Measurements from ENCODE around the gene ZNF630.
"Not testable (repeated sequence)": the region's sequence is repeated elsewhere in the genome, so short reads cannot be mapped to it uniquely, and the experiment has no call there.

The ZNF630 gene

DNA sequence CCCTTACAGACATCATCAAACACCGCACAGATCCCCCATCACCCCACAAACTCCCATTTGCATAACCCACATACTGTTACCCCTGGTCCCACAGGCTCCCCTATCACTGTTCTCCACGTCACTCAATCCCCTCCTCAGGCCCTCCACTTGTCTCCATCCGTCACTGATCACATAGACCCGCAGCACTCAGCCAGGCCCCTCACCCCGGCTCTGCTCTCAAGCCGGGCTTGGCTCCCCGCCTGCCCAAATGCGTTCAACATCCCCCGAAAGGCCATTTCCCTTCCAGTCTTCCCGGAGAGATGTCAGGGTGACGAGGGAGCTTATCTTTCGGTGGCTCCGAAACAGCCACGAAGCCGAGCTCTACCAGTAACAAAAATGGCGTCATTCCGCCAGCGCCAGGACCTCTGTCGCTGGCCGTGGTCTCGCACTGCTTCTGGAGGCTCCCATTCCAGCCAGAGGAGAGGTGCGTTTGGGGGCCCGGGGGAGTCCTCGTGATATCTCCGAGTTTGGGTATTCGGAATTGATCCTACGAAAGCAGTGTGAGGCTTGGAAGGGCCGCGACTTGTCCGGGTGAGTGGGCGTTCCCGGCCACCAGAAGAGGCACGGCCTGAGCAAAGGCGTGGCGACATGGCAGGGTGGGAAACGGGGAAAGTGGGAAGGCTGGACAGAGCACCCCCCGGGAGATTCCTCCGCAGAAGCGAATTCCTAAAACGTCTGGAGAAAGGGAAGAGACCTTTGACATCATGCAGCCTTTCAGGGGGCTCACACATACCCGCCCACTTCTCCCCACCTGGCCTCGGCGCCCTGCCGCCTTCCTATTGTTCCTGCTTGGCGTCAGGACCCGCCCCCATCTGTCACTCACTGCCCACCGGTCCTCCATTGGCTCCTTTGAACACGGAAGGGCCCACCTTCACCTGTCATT lies at the start of gene ZNF630:
ZNF630 (minus strand) TSS at position 577 of the 922 bp plus-strand sequence. CDS start 4,754 bp downstream, outside the sequence.
- DNase-seq, result peak; percentile 75

DNA sequence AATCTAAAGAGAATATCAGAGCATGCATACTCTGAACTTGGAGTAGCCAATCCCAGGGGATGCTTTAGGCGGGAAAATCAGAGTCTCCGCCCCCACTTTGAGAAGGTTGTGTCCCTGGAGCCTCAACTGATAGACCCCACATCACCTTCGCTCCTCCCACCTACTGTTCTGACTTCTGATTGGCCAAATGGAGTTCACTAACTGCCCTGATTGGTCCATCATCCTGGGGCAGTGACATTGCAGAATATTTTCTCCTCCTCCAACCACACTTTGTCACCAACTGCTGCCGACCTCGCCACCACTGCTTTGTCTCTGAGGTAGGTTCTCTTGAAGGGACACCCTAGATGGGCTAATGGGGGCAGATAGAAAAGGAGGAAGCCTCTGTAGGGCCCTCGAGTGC lies 36.3 kb upstream of the ZNF630 start:
- DNase-seq, result no peak

- DNase-seq, result no peak
Measured at GRCh38 chrX:48102874-48103374, 31.5 kb upstream of the ZNF630 start.

- DNase-seq, result no peak
Measured at GRCh38 chrX:48101443-48101842, 30.0 kb upstream of the ZNF630 start.

DNA sequence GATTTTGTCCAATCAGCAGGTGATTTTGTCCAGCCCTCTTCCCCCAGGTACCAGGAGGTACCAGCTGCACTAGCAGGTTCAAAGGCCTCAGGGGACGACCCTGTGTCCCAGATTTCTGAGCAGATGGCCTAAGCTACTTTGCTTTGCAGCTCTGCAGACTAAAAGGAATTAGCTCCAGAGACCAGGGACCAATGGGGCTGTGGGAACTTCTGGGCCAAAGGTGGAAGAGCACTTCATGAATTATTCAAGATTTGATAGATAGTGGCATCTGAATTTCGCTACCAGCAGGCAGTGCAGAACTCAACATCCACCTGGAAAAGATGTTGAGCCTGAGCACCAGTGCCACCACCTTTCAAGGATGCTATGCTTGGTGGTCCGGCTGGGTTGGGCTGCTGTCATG lies 21.1 kb upstream of the ZNF630 start:
- not testable (repeated sequence) for DNase-seq

- no peak for DNase-seq
Measured at GRCh38 chrX:48090123-48090522, 18.7 kb upstream of the ZNF630 start.

DNA sequence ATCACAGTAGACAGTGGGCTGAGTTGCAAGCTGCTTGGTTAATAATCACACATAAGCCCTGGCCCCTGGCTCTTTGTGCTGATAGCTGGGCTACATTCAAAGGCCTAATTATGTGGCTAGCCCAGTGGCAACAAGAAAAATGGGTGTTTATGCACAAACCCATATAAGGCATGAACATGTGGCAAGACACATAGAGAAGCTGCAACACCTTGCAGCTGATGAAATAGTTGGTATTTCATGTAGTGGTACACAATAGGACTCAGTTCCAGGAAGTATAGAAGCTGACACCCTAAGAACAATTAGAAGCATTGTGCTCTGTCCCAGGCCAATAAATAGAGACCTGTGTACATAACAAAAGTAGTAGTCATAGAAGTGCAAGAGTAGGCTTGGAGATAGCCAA lies 14.6 kb upstream of the ZNF630 start:
- DNase-seq, result no peak

GRCh38 chrX:48083706-48084105 lies 12.3 kb upstream of the ZNF630 start:
- DNase-seq, result no peak

DNA sequence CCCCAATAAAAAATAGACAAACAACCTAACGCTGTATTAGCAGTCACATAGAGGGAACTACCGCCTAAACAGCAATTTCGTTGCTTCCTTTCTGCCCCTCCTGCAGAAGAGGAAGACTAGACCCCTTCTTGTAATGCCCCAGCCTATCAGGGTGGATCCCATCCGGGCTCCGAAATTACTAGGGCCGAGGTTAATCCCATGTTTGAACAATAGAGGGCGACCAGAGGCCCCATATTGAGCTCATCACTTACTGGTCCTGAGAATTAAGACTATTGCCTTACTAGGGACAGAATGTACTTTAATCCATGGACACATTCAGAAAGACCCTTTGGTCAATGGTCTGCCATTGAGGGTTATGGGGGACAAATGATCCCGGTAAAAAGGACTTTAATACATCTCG lies 11.8 kb upstream of the ZNF630 start:
- peak; percentile 48 for DNase-seq

GRCh38 chrX:48076343-48076742 lies 4.9 kb upstream of the ZNF630 start:
- DNase-seq, result no peak

DNA sequence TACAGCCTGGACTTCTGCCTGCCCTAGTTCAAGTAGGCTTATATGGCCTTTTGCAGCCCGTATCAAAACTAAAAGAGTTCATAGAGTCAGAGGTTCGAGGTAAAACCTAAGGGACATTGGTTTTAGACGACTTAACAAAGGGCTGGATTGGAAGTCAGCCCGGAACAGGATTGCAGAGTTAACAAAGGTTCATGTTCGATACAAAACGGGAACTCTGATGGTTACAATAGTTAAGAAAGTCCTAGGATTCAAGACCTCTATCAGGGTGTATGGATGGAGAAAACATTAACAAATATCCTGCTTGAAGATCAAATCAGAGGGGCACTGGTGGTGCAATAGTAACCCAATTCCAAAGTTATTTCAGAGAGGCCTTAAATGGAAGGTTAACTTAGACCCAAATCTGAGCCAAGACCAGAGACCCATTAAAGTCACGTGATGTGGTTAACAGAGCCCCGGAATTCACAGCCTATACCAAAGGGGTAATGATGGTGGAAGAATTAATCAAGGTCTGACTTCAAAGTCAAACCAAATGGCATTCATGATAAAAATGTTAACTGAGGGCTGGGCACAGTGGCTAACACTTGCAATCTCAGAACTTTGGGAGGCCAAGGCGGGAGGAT lies 656 bp upstream of the ZNF630 start:
- DNase-seq, result no peak

- no peak for DNase-seq
Measured at GRCh38 chrX:48068096-48068887, 3.1 kb downstream of the ZNF630 start.

DNA sequence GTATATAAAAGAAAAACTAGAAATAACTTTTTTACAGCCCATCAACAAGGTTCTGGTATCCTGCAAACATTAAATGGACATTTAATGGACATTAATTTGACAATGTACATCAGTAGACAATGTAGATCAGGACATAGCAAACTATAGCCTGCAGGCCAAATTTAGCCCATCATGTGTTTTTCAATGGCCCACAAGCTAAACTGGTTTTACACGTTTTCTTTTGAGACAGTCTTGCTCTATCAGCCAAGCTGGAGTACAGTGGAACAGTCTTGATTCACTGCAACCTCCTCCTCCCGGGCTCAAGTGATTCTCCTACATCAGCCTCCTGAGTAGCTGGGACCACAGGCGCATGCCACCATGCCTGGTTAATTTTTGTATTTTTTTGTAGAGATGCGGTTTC lies 7.2 kb downstream of the ZNF630 start:
- DNase-seq, result no peak

DNA sequence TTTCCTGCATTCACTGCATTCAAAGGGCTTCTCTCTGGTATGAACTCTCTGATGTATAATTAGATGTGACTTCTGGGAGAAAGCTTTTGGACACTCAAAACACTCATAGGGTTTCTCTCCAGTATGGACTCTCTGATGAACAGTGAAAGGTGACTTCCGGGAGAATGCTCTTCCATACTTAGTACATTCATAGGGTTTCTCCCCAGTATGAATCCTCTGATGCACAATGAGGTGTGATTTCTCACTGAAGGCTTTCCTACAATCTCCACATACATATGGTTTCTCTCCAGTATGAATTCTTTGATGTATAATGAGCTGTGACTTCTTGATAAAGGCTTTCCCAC lies 12.2 kb downstream of the ZNF630 start:
- no peak for DNase-seq

GRCh38 chrX:48058621-48059295 lies 12.7 kb downstream of the ZNF630 start:
- no peak for DNase-seq

GRCh38 chrX:48046846-48047245 lies 24.6 kb downstream of the ZNF630 start:
- DNase-seq, result no peak

DNA sequence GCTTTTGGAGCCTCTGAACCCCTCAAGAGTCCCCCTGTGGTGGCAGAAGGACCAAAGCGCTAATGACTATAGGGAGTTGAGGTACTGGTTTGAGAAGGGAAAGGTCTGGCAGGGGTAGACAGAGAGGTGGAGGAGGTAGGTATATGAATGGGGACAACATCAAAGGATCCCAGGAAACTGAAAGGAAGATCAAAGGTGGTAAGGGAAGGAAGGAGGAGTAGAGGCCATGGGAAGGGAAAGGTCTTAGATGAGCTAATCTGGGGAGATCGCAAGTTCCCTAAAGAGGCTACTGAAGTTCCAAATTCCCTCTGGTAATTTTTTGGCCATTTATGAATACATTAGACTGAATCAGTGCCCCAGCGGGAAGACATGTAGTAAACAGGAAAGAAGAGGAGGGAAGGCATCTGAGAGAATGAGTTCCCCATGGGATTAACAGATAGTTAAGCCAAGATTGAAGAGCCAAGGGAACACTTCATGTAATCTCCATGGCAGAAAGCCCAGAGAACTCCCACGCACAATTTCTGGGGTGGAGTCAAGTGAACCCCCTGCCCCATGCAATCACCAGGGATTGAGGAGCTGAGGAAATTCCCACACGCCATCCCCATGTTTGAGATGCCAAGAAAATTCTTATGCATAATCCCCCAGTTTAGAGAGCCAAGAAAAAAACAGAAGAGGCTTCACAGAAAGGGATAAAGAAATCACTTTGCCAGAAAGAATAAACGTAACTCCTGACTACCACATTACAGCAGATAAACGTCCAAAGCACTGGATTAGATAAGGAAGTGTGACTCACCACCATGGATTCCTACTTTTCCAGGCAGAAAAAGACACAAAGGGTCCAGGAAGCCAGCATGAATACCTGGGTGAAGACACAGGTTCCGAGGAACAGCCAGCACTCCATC lies 25.8 kb downstream of the ZNF630 start:
- DNase-seq, result peak; percentile 51

GRCh38 chrX:48043056-48043455 lies 28.4 kb downstream of the ZNF630 start:
- no peak for DNase-seq

DNA sequence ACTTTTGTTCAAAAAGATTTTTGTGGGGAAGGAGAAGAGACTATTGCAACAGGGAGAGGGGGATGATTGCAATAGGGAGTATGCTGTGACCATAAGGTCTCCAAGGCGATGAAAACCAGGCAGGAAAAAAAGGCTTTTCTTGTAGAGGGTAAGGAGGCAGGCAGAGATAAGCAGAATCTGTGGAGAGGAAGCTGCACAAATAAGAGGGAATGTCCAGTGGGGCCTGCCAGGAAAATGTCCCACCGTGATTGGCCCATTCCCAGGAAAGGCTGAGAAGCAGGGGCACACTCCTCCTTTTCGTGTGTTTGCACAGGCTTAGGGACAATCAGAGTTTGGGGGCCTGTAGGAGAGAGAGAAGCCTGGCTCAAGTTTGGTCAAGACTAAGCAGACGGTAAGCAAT lies 35.5 kb downstream of the ZNF630 start:
- no peak for DNase-seq

DNA sequence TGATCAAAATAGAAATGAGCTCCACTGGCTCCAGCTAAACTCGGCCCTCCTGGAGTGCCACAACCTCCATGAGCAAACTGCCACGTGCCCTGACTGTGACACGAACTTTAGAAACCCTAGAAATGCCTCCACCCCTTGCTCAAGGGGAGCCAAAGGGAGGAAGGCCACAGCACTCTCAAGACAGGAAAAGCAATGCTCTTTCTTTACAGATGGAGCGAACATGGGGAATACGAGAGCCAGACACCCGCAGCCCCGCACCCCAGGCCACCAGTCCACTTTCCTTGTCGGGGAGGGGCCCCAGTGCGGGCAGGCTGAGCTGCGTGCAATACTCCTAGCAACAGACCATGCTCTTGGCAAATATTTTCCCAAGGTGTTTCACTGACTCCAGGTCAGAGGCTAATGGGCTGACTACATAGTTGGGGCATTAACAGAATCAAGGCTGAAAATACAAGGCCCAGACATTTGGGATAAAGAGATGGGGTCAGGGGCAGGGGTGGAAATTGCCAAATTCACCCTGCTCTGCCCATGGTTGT lies 40.7 kb downstream of the ZNF630 start:
- not testable (repeated sequence) for DNase-seq

GRCh38 chrX:48030237-48030636 lies 41.2 kb downstream of the ZNF630 start:
- DNase-seq, result no peak
